Measurements from ENCODE around the gene SENP5.

The SENP5 gene

DNA sequence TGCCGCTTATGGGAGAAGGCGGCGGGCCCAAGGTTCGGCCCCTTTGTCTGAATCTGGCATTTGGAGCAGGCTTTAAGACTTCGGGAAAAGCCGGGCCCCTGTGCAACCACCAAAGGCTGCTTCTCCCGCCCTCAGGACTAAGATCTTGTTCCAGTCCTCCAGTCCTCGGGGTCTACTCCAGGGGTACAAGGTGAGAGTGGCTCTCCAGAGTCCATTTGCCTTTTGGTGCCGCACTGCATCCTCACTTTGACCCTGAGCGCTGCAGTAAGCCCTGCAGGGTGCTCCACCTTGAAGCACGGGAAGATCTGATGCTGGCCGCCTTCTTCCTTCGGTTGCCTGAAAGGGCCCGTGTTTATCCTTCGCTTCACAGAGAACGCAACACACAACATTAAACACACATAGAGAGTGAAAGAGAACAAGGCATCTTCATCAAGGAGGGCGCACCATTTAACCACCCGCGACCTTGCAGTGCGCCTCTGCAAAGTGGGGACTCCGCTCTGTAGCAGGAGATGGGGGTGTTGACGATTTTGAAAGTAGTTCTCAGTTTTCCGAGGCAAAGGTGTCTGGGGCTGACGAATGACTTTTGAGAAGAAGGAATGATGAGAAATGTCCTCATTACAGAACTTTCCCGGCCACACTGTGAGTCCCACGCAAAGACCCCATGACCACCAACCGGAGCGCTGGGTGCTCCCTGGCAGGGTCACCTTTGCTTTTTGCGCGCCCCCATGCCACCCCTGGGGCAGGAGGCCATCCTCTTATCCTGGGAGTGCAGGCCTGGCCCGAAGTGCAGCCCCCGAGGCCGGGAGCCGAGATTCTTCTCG, 99.9 kb downstream of the SENP5 start:
- no peak for DNase-seq (ENCODE audit: low read depth in 2 of 3, low spot score in 2 of 3)

DNA sequence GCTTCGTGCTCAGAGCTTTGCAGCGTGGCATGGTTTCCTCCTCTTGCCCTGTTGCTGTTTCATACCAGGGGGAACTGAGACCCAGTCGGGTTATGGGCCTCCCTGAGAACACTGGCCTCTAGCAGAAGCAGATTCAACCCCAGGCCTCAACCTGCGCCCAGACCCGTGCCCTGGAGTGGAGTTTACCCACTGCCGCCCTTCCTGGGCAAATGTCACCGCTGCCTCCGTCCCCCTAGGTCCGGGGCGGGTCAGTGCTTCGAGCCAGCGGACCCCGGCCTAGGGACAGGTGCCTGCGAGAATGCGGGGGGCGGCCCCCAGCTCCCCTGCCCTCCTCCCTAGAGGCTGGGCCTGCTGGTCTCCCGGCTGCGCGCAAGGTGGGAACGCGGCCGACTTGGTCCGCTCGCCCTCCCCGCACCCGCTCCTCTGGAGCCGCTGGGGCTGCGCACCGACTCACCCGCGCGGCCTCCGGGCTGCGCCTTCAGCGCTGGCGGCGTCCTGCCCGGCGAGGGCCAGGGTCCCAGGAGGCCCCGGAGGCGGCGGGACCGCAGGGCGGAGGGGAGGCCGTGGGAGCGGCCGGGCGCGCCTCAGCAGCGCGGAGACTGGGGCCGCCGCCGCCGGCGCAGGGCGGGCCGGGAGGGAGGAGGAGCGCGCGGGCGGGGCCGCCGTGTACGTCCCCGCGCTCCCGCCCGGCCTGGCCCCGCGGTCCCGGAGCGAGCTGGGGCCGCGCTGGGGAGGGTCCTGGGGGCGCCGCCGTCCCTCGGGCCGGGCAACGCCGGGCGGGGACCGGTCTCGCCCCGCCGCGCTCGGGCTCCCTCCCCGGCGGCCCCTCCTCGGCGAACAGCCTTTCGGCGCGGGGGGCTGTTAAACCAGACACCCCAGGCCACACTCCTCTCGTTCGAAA, 100.8 kb downstream of the SENP5 start, which contains the start of gene PIGZ:
Gene PIGZ, minus strand, starts transcription at position 601 of the 901 bp plus-strand sequence. CDS start 16,802 bp downstream, outside the sequence.
- DNase-seq (ENCODE audit: low read depth in 2 of 3, low spot score in 2 of 3): peak in 2 of 3 experiments; percentile 16 to 32

DNA sequence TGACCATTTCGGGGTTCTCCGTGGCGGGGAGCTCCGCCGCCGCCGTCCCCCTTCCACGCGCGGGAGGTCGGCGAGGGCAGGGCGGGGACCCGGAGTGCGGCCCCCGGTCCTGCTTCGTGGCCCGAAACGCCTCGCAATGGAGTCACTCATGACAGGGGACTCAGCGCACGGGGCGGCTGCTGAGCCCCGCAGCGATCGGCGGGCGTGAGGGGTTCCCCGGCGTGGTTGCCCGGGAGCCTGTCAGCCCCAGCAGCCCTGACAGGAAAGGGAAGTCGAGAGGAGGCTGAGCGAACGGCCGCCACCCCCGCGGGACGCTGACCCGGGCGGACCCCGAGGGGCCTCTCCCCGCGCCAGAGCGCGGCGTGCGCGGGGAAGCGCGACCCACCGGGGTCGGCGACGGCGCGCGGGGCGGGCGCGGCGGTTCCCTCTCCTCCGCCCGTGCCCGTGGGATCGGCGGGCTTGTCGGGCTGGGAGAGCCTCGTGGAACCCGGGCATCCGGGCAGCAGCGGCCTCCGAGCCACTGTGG, 101.5 kb downstream of the SENP5 start:
- DNase-seq (ENCODE audit: low read depth in 2 of 3, low spot score in 2 of 3): peak; percentile 12 to 34 (median 18)

DNA sequence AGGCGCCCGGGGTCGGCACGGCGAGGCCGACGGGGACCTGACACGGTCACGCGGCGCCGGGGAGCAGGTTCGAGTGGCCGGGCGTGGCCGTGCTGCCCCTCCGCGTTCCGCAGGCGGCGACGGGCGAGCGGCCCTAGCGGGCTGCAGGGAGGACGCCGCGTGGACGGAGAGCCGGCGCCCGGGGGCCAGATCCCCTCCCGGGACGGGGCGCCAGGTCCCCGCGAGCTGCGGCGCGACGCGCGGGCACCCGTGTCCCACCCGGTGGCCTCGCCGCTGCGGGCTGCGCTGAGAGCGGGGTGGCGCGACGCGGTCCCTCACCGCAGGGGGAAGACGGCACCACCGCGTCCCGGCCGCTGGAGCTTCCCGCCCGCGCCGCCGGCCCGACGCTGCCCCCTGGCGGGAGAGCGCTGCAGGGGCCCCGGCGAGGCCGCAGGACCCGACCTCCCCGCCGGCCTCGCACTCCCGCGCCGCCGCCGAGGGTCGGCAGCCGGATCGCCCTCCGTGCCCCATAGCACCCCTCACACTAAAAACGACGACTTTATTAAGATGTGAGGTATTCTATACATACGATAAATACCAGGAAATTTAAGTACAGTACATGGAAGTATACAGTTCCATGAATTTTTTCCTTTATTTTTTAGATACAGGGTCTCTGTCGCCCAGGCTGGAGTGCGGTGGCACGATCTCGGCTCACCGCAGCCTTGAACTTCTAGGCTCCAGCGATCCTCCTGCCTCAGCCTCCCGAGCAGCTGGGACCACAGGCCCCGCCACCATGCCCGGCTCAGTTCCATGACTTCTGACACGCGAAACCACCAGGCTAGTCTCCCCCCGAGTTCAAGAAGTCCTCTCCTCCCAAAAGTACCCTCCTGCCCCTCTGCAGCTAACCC, 102.2 kb downstream of the SENP5 start:
- peak; percentile 42 to 61 (median 49) for DNase-seq (ENCODE audit: low read depth in 2 of 3, low spot score in 2 of 3)

DNA sequence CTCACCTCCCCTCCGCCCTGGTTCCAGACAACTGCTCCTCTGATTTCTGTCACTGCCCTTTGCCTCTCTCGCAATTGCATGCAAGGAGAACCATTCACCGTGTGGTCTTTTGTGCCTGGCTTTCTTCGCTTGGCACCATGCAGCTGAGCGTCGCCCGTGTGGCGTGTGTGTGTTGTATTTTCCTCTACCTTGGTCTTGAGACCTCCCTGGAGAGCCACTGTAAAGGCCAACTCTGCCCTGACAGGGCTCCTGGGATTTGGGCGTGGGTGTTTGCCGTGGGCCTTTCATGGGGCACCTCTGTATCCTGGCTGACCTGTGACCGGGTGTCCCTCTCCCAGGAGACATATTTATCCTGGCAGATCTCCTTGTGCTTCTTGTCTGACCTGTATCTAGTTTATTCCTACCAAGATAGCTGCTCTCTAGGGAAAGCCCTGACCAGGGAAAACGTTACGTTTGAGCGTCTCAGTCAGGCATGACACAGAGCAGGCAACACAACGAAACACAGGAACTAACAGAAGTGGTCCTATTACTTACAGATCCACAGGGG, 102.9 kb downstream of the SENP5 start:
- no peak for DNase-seq (ENCODE audit: low read depth in 2 of 3, low spot score in 2 of 3)

DNA sequence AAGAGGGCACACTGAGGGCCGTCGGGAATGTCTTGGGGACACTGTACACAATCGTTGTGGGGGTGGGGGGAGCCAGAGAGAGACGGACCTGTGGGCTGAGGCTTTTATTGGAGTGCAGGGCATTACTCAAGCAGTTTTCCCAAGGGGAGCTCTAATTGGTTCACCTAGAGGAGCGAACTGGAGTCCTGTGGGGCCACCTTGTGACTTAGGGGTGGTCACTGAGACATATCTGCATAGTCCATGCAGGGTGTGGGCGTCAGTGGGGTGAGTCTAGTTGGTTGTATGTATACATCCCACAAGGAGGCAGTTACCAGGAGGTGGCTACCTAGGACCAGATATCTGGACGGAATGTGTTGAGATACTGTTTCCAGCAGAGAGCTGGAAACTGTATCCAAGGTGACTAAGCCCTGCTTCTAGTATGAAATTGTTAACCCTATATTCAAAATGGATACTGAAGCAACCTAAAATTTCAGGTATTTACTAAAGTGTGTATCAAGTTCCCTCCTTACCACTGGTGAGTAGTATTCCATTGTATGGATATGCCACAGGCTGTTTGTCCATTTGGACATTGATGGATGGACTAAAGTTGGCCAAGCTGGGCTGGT, 103.5 kb downstream of the SENP5 start:
- DNase-seq (ENCODE audit: low read depth in 2 of 3, low spot score in 2 of 3): no peak

DNA sequence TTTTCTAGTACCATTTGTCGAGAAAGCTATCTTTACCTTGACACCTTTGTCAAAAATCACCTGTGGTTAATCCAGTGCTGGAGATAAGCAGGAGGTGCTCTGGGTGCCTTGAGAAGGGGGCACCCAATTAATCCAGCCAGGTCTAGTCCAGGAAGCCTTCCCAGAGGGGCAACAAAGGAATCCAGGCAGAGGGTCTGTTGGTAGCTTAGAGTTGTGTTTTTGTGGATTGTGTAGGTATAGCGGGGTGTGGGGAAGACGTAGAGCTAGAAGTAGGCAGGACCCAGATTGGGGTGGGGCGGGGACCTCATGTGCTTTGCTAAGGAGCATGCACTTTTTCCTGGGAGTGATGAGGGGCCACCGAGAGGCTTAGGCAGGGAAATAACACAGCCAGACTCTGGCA, 106.9 kb downstream of the SENP5 start:
- DNase-seq (ENCODE audit: low read depth in 2 of 3, low spot score in 2 of 3): no peak

DNA sequence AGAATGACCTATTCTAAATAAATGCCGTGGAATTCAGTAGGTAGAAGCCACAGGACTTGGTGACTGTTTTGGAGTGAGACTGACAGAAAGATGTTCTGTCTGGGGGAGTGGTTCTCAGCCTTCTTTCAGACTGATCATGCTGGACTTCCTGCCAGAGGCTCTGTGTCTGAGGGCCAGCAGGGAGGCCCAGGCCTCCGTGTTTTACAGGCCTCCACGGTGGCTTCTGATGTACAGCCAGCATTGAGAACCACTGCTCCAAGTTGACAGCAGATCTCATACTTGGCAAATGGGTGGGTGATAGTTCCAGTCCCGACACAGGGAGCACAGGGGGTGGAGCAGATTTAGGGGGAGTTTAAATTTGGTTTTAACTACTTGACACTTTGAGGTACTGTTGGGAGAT, 107.6 kb downstream of the SENP5 start:
- DNase-seq (ENCODE audit: low read depth in 2 of 3, low spot score in 2 of 3): no peak

DNA sequence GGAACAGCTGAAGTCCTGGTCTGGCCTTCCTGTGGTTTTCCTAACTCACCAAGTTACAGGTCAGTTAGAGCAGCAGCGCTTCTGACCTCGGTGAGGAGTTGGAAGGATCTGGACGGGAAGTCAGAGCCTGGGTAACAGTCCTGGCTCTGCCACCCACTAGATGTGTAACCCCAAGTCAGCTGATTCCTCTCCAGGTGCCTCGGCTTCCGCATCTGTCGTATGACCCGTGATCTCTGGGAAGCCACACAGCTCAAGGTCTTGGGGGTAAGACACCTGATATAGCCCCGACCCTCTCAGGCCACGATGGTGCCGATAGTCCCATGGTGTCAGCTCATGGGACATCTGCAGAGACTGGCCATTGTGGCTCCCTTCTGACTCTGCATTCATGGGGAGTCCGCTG, 109.2 kb downstream of the SENP5 start:
- no peak for DNase-seq (ENCODE audit: low read depth in 2 of 3, low spot score in 2 of 3)

DNA sequence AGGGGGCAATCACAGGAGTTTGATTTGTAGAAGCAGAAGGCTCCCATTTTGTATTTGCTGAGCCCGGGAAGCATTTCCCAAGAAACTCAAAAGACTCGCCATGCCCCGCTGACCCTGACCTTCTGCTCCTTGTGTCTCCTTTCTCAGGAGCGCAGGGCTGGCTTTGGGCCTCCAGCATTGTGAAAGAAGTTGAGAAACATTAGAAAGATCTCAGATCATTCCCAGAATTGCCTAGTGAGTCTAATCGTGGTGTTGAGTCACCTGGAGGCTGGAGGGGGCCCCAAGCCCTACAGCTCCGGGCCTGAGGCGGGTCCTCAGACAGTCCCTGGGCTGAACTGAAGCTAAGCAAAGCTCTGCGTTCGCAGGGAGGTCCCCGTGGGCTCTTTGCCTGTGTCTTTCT, 111.8 kb downstream of the SENP5 start:
- no peak for DNase-seq (ENCODE audit: low read depth in 2 of 3, low spot score in 2 of 3)

DNA sequence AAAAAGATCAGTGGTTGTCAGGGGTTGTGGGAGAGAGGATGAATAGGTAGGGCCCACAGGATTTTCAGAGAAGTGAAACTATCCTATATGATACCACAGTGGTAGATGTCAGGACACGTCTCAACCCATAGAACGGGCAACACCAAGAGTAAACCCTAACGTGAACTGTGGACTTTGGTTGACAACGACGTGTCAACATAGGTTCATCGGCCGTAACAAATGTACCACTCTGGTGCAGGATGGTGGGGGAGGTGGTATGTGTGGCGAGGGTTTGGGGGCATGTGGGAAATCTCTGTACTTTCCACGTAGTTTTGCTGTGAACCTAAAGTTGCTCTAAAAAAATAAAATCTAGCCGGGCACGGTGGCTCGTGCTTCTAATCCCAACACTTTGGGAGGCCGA, 113.9 kb downstream of the SENP5 start:
- DNase-seq (ENCODE audit: low read depth in 2 of 3, low spot score in 2 of 3): no peak

DNA sequence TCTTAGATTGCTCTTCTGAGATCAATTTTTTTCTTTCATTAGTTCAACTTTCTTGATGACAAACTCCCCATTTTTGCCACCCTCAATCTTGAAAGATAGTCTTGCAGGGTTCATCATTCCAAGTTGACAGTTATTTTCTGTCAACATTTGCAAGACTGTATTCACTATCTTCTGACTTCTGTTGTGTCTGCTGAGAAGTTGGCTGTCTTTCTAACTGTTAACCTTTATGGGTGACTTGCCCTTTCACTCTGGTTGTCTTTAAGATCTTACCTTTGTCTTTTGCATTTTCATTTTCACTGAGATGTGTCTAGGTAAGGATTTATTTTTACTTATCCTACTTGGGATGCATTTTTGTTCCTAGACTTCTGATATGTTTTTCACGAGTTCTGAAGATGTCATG, 115.5 kb downstream of the SENP5 start:
- no peak for DNase-seq (ENCODE audit: low read depth in 2 of 3, low spot score in 2 of 3)

Measured in activated CD8-positive, alpha-beta memory T cell treated with anti-CD3 and anti-CD28 coated beads for 48 hours (primary cell).